ENCODE measurements around the gene ZDHHC4.

- TF ChIP-seq, protein P1, sequence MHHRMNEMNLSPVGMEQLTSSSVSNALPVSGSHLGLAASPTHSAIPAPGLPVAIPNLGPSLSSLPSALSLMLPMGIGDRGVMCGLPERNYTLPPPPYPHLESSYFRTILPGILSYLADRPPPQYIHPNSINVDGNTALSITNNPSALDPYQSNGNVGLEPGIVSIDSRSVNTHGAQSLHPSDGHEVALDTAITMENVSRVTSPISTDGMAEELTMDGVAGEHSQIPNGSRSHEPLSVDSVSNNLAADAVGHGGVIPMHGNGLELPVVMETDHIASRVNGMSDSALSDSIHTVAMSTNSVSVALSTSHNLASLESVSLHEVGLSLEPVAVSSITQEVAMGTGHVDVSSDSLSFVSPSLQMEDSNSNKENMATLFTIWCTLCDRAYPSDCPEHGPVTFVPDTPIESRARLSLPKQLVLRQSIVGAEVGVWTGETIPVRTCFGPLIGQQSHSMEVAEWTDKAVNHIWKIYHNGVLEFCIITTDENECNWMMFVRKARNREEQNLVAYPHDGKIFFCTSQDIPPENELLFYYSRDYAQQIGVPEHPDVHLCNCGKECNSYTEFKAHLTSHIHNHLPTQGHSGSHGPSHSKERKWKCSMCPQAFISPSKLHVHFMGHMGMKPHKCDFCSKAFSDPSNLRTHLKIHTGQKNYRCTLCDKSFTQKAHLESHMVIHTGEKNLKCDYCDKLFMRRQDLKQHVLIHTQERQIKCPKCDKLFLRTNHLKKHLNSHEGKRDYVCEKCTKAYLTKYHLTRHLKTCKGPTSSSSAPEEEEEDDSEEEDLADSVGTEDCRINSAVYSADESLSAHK (CRISPR knock-in tag; IDR thresholded peaks at IDR 0.05; ENCODE audit: borderline replicate concordance), result no peak
- TF ChIP-seq ATM (IDR thresholded peaks at IDR 0.05; ENCODE audit: borderline replicate concordance) (no peak), FOSL1 (CRISPR knock-in tag; IDR thresholded peaks at IDR 0.05; ENCODE audit: borderline replicate concordance) (no peak), IKZF4 (CRISPR knock-in tag; IDR thresholded peaks at IDR 0.05; ENCODE audit: borderline replicate concordance, low read depth, not compliant biosample characterization) (no peak), MXI1 (IDR thresholded peaks at IDR 0.05; ENCODE audit: borderline replicate concordance, low read depth, low read length) (no peak), AHR (CRISPR knock-in tag; IDR thresholded peaks at IDR 0.05) (no peak), TCF12 (IDR thresholded peaks at IDR 0.05) (no peak), TCF12 (CRISPR knock-in tag; IDR thresholded peaks at IDR 0.05) (no peak), POLR2A (IDR thresholded peaks at IDR 0.05; ENCODE audit: insufficient read depth in 1 of 2, low read depth in 2 of 2, low read length in 2 of 2) (no peak), NBN (conservative IDR thresholded peaks at IDR 0.05) (no peak), SP1 (IDR thresholded peaks at IDR 0.05) (no peak), SP1 (CRISPR knock-in tag; IDR thresholded peaks at IDR 0.05) (no peak), ZKSCAN8 (CRISPR knock-in tag; IDR thresholded peaks at IDR 0.05; ENCODE audit: borderline replicate concordance) (no peak), ZKSCAN5 (CRISPR knock-in tag; IDR thresholded peaks at IDR 0.05) (no peak)
- TF ChIP-seq, protein P2, sequence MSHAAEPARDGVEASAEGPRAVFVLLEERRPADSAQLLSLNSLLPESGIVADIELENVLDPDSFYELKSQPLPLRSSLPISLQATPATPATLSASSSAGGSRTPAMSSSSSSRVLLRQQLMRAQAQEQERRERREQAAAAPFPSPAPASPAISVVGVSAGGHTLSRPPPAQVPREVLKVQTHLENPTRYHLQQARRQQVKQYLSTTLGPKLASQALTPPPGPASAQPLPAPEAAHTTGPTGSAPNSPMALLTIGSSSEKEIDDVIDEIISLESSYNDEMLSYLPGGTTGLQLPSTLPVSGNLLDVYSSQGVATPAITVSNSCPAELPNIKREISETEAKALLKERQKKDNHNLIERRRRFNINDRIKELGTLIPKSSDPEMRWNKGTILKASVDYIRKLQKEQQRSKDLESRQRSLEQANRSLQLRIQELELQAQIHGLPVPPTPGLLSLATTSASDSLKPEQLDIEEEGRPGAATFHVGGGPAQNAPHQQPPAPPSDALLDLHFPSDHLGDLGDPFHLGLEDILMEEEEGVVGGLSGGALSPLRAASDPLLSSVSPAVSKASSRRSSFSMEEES (CRISPR knock-in tag; IDR thresholded peaks at IDR 0.05), result no peak
These were observed 13.4 kb downstream of the ZDHHC4 start for GRCh38 chr7:6590645-6591110.
